Measurements from ENCODE around the gene CFAP20. TPM values are rescaled to one million over a fixed set of nuclear protein-coding genes. Genes with fewer than 3 reads are reported as not detected.

Gene CFAP20
- total and polyA plus RNA-seq, 2 donors, result 39.8 to 51.2 TPM

DNA sequence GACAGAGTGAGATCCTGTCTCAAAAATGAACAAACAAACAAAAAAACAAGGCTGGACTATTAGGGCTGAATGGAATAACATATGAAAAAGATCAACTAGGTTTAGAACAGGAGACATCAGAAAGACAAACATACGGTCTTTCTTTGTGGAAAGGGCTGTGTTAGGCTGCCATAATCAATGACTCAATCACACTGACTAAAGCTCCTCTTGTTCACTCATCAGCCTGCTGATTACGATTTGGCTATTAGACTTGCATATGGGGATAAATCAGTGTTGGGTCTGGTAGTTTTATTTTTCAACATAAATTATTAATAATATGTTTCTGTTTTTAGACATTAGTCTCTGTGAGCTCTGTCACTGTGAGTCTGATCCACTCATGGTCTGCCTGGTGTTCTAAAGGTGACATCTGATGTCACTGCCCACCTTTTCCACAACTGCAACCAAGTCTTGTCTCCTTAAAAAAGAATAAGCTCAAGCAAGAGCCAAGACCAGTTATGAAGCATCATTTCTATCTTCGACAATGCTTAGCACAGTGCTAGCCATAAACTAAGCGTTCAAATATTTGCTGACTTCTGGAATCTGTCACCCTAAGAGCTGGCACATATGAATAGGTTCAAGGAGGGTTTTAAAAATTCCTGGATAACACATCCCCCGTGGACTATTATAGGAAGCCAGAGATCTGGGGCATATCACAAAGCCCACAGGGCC is 10.2 kb downstream of the CFAP20 start:
- H3K4me1 ChIP-seq (ENCODE audit: insufficient read depth), result peaks cover 1% of the 10 kb centered on the region
- no peak overlapping the region for H3K27ac ChIP-seq (ENCODE audit: low read depth)
- no peaks in the 10 kb centered on the region for H3K36me3 ChIP-seq (ENCODE audit: insufficient read depth)
- WGBS, result 44% methylated on average over 5 of the region's 5 CpGs
- DNase-seq (ENCODE audit: extremely low spot score), result no peak
- no peak overlapping the region for H3K4me3 ChIP-seq (ENCODE audit: low read depth, low read length)

DNA sequence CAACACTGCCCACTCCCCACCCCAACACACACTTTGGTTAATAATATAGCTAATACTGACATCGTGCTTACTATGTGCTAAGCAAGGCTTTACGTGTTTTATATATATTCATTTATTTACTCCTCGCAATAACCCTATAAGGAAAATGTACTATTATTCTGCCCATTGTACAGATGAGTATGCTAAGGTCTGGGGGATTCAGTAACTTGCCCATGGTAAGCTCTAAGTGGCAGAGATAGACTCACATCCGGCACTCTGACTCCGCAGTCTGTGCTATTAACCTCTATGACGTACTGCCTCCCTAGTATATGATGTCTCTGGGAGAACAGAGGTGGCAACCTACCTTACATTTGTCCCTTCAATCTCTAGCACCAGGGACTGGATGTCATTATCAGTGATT is 12.7 kb downstream of the CFAP20 start:
- H3K27ac ChIP-seq (ENCODE audit: low read depth), result no peak overlapping the region
- peaks cover 1% of the 10 kb centered on the region for H3K4me1 ChIP-seq (ENCODE audit: insufficient read depth)
- no peak overlapping the region for H3K4me3 ChIP-seq (ENCODE audit: low read depth, low read length)
- 89% methylated on average over 6 of the region's 6 CpGs for WGBS
- H3K36me3 ChIP-seq (ENCODE audit: insufficient read depth), result no peaks in the 10 kb centered on the region
- DNase-seq (ENCODE audit: extremely low spot score), result no peak

DNA sequence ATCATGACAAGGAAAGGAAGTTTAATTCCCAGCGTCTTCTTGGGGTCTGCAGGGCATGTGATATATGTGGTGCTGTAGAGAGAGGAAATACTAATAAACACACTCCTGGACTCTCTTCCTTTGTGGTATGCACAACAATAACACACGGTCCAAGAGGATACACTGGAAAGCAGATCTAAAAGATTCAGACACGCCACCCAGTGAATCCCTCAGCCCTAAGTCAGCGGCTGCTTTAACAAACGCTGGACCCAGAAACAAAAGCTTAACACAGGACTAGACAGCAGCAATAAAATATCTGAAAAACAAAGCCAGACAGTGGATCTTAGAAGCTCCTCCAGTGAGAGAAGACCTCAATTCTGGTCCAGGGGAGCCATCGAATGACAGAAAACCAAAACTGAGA is 13.1 kb downstream of the CFAP20 start:
- DNase-seq (ENCODE audit: extremely low spot score), result no peak
- Histone ChIP-seq H3K4me3 (ENCODE audit: low read depth, low read length) (no peak overlapping the region), H3K27ac (ENCODE audit: low read depth) (no peak overlapping the region), H3K4me1 (ENCODE audit: insufficient read depth) (peaks cover 1% of the 10 kb centered on the region), H3K36me3 (ENCODE audit: insufficient read depth) (no peaks in the 10 kb centered on the region)
- 34% methylated on average over 6 of the region's 6 CpGs for WGBS

DNA sequence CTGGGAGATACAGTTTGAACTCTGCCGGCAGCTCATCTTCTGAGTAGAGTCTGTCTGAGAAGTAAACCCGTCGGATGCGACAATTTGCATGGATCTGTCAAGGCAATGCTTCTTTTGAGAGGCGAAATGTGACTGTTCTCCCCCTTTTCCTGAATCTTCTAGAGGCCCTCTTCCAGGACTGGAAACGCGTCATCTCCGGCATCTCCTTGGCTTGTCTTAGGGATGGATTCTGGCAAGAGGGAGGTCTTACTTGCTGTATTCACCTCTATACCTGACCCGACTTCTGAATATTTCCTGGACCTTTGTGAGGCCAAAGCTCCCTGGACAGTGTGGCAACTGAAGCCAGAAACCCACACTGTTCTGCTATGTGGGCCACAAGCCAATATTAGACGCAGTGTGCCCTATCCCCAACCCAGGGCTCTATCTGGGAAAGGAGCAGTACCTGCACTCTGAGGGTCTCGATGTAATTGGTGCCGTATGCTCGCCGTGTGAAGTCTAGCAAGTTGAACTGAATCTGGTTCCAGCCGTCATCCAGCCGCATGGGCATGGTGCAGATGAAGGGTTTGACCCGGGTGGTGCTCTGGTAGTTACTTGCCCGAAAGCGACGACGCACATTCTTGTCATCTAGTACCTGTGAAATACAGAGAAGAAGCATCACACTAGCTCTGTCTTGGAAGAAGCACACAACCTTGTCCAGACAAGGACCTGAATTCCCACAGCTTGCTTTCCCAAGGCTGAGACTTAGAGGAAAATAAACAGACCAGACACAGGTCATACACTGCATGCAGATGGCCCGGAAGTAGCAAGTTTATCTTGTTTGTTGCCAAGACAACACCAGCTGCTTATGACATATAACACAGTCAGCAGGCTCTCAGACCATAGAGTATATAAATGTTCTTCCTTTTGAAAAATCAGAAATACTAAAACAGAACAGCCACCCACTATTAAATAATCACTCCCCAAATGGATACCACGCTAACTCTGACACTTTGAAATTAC is 14.1 kb downstream of the CFAP20 start:
- Histone ChIP-seq H3K4me1 (ENCODE audit: insufficient read depth) (no peaks in the 10 kb centered on the region), H3K4me3 (ENCODE audit: low read depth, low read length) (no peak overlapping the region), H3K27ac (ENCODE audit: low read depth) (no peak overlapping the region), H3K36me3 (ENCODE audit: insufficient read depth) (no peaks in the 10 kb centered on the region)
- no peak for DNase-seq (ENCODE audit: extremely low spot score)
- 85% methylated on average over 23 of the region's 23 CpGs for WGBS

DNA sequence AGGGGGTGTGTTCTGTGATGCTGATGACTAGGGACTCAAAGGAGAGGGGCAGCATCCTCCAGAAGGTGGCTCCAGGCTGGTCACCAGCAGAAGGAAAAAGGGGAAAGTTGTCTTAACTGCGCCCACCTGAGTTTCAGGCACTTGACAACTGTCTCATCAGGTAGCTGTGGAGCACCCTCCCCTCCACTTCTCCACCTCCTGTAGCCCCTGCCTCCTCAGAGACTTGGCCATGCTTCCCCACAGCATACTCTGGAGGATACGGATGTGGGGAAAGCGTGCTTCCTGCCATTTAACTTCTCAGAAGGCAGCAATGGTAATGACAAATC is 17.9 kb downstream of the CFAP20 start:
- Histone ChIP-seq H3K4me3 (ENCODE audit: low read depth, low read length) (no peak overlapping the region), H3K27ac (ENCODE audit: low read depth) (no peak overlapping the region), H3K4me1 (ENCODE audit: insufficient read depth) (no peaks in the 10 kb centered on the region), H3K36me3 (ENCODE audit: insufficient read depth) (no peaks in the 10 kb centered on the region)
- DNase-seq (ENCODE audit: extremely low spot score), result no peak
- 86% methylated on average over 3 of the region's 3 CpGs for WGBS

DNA sequence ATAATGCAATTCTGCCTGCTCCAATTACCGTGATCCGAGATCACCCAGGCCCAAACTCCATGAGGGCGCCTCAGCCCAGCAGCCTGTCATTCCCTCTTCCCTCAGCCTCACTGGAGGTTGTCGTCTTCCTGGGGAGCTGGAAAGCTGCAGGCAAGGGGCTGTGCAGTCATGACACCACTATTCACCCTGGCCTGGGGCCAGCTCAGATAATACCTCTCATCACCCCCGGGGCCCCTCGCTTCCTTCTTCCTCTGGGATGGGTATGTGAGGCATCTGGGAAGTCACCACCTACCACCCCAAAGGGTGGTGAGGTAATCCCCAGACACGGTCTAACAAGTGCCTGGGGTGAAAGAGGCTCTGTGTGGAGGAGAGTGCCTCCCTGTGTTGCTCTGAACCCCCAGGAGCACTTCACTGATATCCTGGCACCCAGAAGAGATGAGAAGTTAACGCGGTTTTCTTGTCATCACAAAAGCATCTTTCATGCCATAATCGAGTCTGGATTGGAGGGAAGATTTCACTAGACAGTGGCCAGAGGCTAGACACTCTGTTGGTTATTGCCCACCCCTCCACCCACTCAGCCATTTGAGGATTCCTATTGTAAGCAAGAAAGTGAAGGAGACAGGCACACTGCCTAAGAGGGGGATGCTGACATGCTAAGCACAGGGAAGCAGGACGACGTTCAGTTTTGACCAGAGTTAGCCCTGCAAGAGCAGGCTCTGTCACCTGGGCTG is 18.4 kb downstream of the CFAP20 start:
- Histone ChIP-seq H3K36me3 (ENCODE audit: insufficient read depth) (no peaks in the 10 kb centered on the region), H3K4me3 (ENCODE audit: low read depth, low read length) (no peak overlapping the region), H3K27ac (ENCODE audit: low read depth) (no peak overlapping the region), H3K4me1 (ENCODE audit: insufficient read depth) (no peaks in the 10 kb centered on the region)
- no peak for DNase-seq (ENCODE audit: extremely low spot score)
- 30% methylated on average over 12 of the region's 12 CpGs for WGBS

DNA sequence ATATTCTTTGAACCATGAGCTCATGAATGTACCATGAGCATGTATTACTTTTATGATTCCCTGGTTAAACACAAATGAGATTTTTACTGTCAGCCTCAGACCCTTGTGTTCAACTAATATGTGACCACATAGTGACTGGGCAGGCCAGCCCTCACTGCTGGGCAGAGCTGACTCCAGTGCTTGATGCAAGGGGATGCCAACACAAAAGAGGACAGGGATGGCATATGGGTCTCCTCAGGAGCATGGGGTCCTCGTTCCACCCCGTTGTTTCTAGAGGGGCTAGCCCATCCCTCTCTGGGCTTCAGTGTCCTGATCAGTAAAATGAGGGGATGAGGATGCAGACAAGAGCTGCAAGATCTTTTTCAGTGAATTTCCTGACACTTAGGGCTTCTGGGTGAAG is 19.3 kb downstream of the CFAP20 start:
- H3K27ac ChIP-seq (ENCODE audit: low read depth), result no peak overlapping the region
- H3K36me3 ChIP-seq (ENCODE audit: insufficient read depth), result no peaks in the 10 kb centered on the region
- 77% methylated on average over 2 of the region's 2 CpGs for WGBS
- H3K4me3 ChIP-seq (ENCODE audit: low read depth, low read length), result no peak overlapping the region
- DNase-seq (ENCODE audit: extremely low spot score), result no peak
- no peaks in the 10 kb centered on the region for H3K4me1 ChIP-seq (ENCODE audit: insufficient read depth)

DNA sequence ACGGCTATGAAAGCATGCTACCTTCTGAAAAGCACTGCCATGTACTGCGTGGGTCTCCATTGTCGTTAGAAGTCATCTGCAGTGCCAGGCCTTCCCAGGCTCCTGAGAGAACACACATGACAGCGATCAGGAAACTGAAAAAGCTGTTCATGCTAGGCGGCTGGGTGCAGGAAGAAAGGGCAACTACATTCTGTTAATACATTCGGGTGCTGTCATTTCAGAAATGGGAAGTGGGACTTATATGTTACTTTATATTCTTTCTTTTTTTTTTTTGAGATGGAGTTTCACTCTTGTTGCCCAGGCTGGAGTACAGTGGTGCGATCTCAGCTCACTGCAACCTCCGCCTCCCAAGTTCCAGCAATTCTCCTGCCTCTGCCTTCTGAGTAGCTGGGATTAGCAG is 19.9 kb downstream of the CFAP20 start:
- no peaks in the 10 kb centered on the region for H3K36me3 ChIP-seq (ENCODE audit: insufficient read depth)
- WGBS, result 89% methylated on average over 8 of the region's 8 CpGs
- H3K4me1 ChIP-seq (ENCODE audit: insufficient read depth), result no peaks in the 10 kb centered on the region
- no peak overlapping the region for H3K27ac ChIP-seq (ENCODE audit: low read depth)
- no peak overlapping the region for H3K4me3 ChIP-seq (ENCODE audit: low read depth, low read length)
- no peak for DNase-seq (ENCODE audit: extremely low spot score)

DNA sequence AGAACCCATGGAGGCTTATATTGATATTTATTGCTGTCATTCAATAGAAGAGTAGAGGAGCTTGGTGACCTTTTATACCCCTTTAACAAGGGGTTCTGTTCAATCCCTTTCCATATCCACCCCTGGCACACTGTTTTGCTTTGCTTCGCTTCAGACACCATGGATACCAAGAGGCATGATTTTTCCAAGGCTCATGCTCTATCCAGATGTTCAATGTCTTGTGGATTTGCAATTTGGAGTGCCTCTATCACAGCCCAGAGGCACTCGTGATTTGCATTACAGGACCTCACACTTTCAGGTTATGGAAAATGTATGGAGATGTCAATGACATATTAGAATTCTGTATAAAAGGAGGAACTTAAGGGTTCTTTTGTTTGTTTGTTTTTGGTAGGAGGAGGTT is 21.5 kb downstream of the CFAP20 start:
- Histone ChIP-seq H3K36me3 (ENCODE audit: insufficient read depth) (no peaks in the 10 kb centered on the region), H3K4me3 (ENCODE audit: low read depth, low read length) (no peak overlapping the region), H3K4me1 (ENCODE audit: insufficient read depth) (no peaks in the 10 kb centered on the region), H3K27ac (ENCODE audit: low read depth) (no peak overlapping the region)
- 59% methylated on average over 2 of the region's 2 CpGs for WGBS
- no peak for DNase-seq (ENCODE audit: extremely low spot score)

DNA sequence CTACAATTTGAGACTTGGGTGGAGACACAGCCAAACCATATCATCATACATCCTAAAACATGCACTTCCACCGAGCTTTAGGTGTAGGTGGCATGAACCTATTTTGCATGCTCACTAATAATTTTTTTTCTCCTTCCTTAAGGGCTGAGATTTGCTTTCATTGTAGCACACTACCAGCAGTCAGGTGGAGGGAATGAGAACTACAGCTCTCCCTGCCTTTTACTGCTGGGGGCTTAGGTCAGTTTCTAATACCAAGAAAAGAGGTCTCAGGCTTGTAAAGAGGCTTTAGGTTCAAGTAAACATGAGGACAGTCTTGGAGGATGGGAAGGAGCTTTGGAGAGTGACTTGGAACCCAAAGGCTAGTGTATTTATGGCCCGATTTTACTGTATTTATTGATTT is 22.0 kb downstream of the CFAP20 start:
- H3K27ac ChIP-seq (ENCODE audit: low read depth), result no peak overlapping the region
- no peak overlapping the region for H3K4me3 ChIP-seq (ENCODE audit: low read depth, low read length)
- WGBS, result 43% methylated on average over 2 of the region's 2 CpGs
- H3K4me1 ChIP-seq (ENCODE audit: insufficient read depth), result no peaks in the 10 kb centered on the region
- DNase-seq (ENCODE audit: extremely low spot score), result no peak
- no peaks in the 10 kb centered on the region for H3K36me3 ChIP-seq (ENCODE audit: insufficient read depth)

DNA sequence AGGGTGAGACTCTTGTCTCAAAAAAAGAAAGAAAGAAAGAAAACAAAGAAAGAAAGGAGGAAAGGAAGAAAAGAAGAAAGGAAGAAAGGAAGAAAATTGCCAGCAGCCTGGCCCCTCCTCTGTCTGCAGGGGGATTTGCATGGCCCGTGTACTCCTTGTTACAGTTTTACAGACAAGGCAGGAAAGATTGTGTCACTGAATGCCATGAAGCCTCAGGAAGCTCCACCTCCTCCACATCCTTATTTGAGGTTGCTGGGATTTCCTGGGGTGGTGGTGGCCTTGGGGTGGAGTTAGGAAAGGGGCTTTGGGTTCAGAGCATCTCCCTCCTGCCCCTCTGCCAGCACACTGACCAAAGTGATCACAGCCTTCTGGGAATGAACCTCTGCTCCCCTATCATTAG is 23.6 kb downstream of the CFAP20 start:
- no peaks in the 10 kb centered on the region for H3K36me3 ChIP-seq (ENCODE audit: insufficient read depth)
- 3% methylated on average over 1 of the region's 1 CpG for WGBS
- H3K4me1 ChIP-seq (ENCODE audit: insufficient read depth), result no peaks in the 10 kb centered on the region
- H3K4me3 ChIP-seq (ENCODE audit: low read depth, low read length), result no peak overlapping the region
- no peak overlapping the region for H3K27ac ChIP-seq (ENCODE audit: low read depth)
- no peak for DNase-seq (ENCODE audit: extremely low spot score)

DNA sequence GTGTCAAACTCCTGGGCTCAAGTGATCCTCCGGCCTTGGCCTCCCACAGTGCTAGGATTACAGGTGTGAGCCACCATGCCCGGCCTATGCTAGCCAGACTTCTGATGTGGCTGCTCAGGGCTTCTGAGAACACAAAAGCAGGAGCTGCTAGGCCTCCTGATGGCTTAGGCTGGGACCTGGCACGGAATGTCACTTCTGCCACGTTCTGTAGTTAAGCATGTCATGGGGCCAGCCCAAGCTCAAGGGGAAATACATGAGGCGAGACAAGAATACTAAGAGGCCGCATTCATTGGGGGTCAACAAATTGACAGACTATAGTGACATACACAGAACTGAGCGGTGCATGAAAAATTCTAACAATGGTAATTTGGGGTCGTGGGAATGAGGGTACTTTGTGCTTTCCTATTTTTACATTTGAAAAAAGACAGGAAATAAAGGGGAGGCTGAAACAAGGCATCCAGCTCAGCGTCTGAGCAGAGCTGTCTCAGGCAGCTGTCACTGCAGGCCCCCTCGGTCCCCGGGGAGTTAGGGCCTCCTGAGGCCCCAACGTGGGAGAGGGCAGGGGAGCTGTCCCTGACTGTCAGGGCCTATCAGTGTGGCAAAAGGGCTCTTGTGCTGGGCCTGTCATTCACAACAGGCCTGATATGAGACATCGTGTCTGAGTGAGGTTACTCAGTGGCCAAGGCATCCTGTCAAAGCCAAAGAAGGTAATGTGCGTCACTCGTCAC is 26.4 kb downstream of the CFAP20 start:
- Histone ChIP-seq H3K4me1 (ENCODE audit: insufficient read depth) (no peaks in the 10 kb centered on the region), H3K36me3 (ENCODE audit: insufficient read depth) (no peaks in the 10 kb centered on the region), H3K4me3 (ENCODE audit: low read depth, low read length) (no peak overlapping the region), H3K27ac (ENCODE audit: low read depth) (no peak overlapping the region)
- 80% methylated on average over 15 of the region's 15 CpGs for WGBS
- no peak for DNase-seq (ENCODE audit: extremely low spot score)

DNA sequence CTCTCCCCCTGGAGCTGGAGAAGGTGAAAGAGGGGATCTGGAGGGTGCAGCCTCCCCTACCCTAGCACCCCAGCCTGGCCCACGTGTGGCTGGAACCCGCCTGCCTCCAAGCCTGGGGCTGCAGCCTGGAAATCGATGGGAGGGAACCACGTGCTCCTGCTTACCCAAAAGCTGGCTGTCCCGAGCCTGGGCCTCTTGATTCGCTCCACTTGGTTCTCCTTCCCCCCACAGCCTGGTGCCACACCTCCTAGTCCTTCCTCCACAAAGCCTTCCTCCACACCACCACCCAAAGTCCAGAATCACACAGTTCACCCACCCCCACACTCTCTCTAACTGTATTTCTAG is 29.3 kb downstream of the CFAP20 start:
- no peak for DNase-seq (ENCODE audit: extremely low spot score)
- 69% methylated on average over 6 of the region's 6 CpGs for WGBS
- H3K4me3 ChIP-seq (ENCODE audit: low read depth, low read length), result no peak overlapping the region
- no peak overlapping the region for H3K27ac ChIP-seq (ENCODE audit: low read depth)
- no peaks in the 10 kb centered on the region for H3K4me1 ChIP-seq (ENCODE audit: insufficient read depth)
- H3K36me3 ChIP-seq (ENCODE audit: insufficient read depth), result no peaks in the 10 kb centered on the region
